Fibroblast of mammary gland (primary cell): ENCODE data around the gene ZFR.

Experiments used
- DNase-seq: peaks from one replicate; pipeline ENCODE4 v3.0.0-alpha.2; 2010; ENCODE audit warnings: low read depth
- H3K4me3 ChIP-seq: 2 replicates; pipeline ENCODE4 v1.5.1; 2011; ENCODE audit warnings: low read depth, mild to moderate bottlenecking, low read length, moderate library complexity; ENCODE audit not compliant: control insufficient read depth
- TF ChIP-seq, protein P1 (sequence below): conservative IDR thresholded peaks from 2 replicates; pipeline ENCODE4 v1.5.1; 2011; ENCODE audit warnings: low read depth, low read length, inconsistent platforms; ENCODE audit not compliant: control insufficient read depth, insufficient read depth

The ZFR gene

DNA sequence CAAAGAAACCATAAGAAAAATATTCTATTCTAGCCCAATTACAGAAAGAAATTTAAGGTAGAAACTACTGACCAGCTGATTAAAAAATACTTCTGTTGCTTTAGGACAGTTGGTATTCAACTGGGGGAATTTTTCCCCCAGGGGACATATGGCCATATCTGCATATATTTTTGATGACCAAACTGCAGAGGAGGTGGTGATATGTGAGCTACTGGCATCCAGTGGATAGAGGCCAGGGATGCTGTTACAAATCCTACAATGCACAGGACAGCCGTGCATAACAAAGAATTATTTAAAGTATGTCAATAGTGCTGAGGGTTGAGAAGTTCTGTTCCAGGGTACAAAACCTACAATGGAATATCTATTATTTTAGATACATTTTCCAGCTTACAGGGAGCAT lies 24.0 kb downstream of the ZFR start:
- TF ChIP-seq, protein P1, sequence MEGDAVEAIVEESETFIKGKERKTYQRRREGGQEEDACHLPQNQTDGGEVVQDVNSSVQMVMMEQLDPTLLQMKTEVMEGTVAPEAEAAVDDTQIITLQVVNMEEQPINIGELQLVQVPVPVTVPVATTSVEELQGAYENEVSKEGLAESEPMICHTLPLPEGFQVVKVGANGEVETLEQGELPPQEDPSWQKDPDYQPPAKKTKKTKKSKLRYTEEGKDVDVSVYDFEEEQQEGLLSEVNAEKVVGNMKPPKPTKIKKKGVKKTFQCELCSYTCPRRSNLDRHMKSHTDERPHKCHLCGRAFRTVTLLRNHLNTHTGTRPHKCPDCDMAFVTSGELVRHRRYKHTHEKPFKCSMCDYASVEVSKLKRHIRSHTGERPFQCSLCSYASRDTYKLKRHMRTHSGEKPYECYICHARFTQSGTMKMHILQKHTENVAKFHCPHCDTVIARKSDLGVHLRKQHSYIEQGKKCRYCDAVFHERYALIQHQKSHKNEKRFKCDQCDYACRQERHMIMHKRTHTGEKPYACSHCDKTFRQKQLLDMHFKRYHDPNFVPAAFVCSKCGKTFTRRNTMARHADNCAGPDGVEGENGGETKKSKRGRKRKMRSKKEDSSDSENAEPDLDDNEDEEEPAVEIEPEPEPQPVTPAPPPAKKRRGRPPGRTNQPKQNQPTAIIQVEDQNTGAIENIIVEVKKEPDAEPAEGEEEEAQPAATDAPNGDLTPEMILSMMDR: no peak
- DNase-seq: peak; percentile 33
- H3K4me3 ChIP-seq: no peak overlapping the region

DNA sequence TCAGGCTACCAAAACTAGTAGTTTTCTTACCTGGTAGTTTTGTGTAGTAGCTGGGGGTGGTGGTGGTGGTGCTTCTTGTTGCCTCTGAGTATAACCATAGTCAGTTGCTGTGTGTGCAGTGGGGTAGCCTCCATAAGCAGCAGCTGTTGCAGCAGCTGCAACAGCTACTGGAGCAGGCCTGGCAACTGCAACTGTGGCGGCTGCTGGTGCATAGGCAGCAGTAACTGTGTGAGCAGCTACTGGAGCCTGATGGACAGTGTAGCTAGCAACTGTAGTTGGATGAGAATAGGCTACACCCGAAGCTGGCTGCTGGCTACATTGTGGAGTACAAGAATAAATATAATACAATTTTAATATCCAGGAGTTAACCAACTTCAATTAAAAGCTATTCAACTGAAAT lies 24.7 kb downstream of the ZFR start:
- TF ChIP-seq, protein P1: no peak
- H3K4me3 ChIP-seq: no peak overlapping the region
- no peak for DNase-seq

DNA sequence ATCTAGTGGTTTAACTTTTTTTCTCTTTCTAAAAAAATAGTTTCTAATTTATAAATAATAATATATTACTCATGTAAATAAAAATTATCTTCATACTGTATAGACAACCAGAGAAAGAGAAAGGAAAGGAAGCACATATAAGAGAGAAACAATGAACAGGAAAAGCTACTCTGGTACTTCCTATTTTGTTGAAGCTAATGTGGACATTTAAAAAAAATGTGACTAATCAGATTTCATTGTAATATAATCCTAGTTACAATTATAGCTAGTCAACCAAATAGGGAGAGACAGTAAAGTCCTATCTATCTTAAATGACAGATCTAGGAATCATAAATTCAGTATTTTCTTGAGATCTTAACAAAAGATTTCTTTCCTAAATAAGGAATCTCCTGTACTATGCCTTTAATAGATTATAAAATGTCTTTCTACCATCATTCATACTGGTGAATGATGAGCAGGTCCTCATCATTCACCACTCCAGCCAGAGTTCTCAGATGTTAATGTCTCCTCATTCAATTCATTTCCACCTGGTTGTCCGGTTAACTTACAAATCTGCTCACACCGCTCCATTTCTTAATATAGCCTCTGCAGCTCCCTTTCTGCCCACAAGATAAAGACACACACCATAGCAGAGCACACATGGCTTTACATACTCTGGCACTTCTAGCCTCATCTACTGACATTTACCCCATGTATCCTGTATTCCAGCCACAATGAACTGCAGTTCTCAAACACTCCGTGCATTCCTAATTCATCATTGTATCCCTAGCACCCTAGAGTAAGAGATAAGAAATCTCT lies 30.9 kb downstream of the ZFR start:
- no peak overlapping the region for H3K4me3 ChIP-seq
- TF ChIP-seq, protein P1: no peak
- no peak for DNase-seq

DNA sequence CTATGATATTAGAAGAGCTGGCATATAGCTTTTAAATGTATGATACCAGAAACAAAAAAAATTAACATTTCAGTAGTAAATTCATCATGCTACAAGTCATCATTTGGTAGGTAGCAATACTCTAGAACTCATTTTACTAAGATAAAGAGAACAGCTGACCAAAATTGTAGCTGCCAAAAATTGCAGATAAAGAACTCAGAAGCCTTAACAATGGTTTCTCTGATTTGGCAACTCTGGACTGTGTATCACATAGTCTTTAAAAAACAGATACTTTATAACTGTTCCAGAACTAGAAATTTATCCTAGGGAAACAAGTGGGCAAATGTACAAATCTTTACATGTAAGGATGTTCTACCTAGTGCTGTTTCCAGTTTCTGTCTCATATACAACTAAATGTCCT lies 33.9 kb downstream of the ZFR start:
- no peak for DNase-seq
- no peak overlapping the region for H3K4me3 ChIP-seq
- TF ChIP-seq, protein P1: no peak

DNA sequence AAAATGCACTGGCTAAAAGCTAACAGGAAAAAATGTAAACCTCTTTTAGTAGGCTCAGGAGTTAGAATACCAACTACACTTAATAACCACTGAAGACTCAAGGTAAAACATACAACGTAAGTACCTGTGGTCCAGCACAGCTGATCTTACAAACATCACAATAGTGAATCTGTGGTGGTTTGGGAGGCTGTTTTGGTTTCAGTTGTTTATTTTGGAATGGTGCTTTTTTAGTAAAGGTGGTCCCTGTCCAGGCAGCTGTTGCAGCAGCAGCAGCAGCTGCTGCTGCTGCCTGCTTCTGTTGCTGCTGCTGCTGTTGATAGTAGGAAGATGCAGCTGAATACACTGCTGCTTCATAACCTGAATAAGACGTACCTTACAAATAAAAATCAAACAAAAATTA lies 37.9 kb downstream of the ZFR start:
- TF ChIP-seq, protein P1: no peak

DNA sequence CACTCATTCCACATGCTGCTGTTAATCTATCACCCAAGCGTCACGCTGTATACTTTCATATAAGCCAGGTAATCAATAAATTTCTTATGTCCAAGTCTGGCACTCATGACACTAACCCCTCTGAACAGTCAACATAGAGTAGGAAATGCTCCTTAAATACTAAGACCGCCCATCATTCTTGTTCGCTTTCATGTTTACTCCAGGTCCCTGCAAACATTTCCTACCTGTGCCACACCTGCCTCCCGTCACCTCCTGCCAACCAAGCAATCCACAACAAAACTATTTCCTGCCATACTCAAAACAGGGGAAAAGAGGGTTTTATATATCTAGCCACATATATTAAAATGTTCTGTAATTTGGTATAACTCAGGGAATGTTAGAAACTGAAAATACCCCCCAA lies 39.0 kb downstream of the ZFR start:
- no peak overlapping the region for H3K4me3 ChIP-seq
- TF ChIP-seq, protein P1: no peak

More for the DNA sequence above, 37.9 kb downstream of the ZFR start:
- H3K4me3 ChIP-seq: no peak overlapping the region
- DNase-seq: no peak

More for the DNA sequence above, 39.0 kb downstream of the ZFR start:
- no peak for DNase-seq
